Astrocyte (in vitro differentiated cells and primary cell): ENCODE data around the gene RSPH6A. TPM values are rescaled to one million over a fixed set of nuclear protein-coding genes. Genes with fewer than 3 reads are reported as not detected.

Experiments
- DNase-seq: peaks from one replicate; pipeline ENCODE4 v3.0.0-alpha.2; 2010; ENCODE audit warnings: low read depth
- FAIRE-seq: peaks from 2 replicates; lab custom pipeline; 2011; peaks lifted over from hg19 to GRCh38; lab: Jason Lieb, UNC
- H2AFZ ChIP-seq: 2 replicates; pipeline ENCODE4 v1.6.0; 2012; ENCODE audit warnings: low read depth, low read length, inconsistent platforms
- H3K27ac ChIP-seq: 2 replicates; pipeline ENCODE4 v1.5.1; 2011; ENCODE audit warnings: low read depth, low read length, inconsistent platforms
- H3K27me3 ChIP-seq: 2 replicates; pipeline ENCODE4 v1.6.0; 2011; ENCODE audit warnings: low read length, inconsistent platforms; ENCODE audit not compliant: insufficient read depth
- H3K36me3 ChIP-seq: 2 replicates; pipeline ENCODE4 v1.5.1; 2011; ENCODE audit warnings: low read length, inconsistent platforms; ENCODE audit not compliant: insufficient read depth
- H3K4me1 ChIP-seq: 2 replicates; pipeline ENCODE4 v1.5.1; 2011; ENCODE audit warnings: low read length, inconsistent platforms; ENCODE audit not compliant: insufficient read depth
- H3K4me2 ChIP-seq: 2 replicates; pipeline ENCODE4 v1.6.0; 2012; ENCODE audit warnings: low read length, inconsistent platforms
- H3K4me3 ChIP-seq: 2 replicates; pipeline ENCODE4 v1.5.1; 2011; ENCODE audit warnings: low read depth, mild to moderate bottlenecking, low read length, inconsistent platforms; ENCODE audit not compliant: insufficient read depth
- H3K79me2 ChIP-seq: 2 replicates; pipeline ENCODE4 v1.6.0; 2012; ENCODE audit warnings: mild to moderate bottlenecking, low read length, inconsistent platforms; ENCODE audit not compliant: insufficient read depth
- H3K9ac ChIP-seq: 2 replicates; pipeline ENCODE4 v1.6.0; 2012; ENCODE audit warnings: mild to moderate bottlenecking, low read length, inconsistent platforms
- H3K9me3 ChIP-seq: 2 replicates; pipeline ENCODE4 v1.5.1; 2012; ENCODE audit warnings: low read depth, mild to moderate bottlenecking, low read length, inconsistent platforms; ENCODE audit not compliant: insufficient read depth
- H4K20me1 ChIP-seq: 2 replicates; pipeline ENCODE4 v1.6.0; 2012; ENCODE audit warnings: low read length, inconsistent platforms; ENCODE audit not compliant: insufficient read depth
- H3K27ac Mint-ChIP-seq: one replicate; pipeline ENCODE4 v1.8.0; 2021; ENCODE audit warnings: mild to moderate bottlenecking, mixed read lengths; ENCODE audit not compliant: unreplicated experiment
- H3K27me3 Mint-ChIP-seq: one replicate; pipeline ENCODE4 v1.8.0; 2021; ENCODE audit warnings: low read depth, mixed read lengths; ENCODE audit not compliant: unreplicated experiment
- H3K36me3 Mint-ChIP-seq: one replicate; pipeline ENCODE4 v1.8.0; 2021; ENCODE audit warnings: low read depth, mixed read lengths; ENCODE audit not compliant: unreplicated experiment
- H3K4me1 Mint-ChIP-seq: one replicate; pipeline ENCODE4 v1.8.0; 2021; ENCODE audit warnings: low read depth, mixed read lengths; ENCODE audit not compliant: unreplicated experiment
- H3K4me3 Mint-ChIP-seq: one replicate; pipeline ENCODE4 v1.8.0; 2021; ENCODE audit warnings: mild to moderate bottlenecking, moderate library complexity, mixed read lengths; ENCODE audit not compliant: unreplicated experiment
- H3K9me3 Mint-ChIP-seq: one replicate; pipeline ENCODE4 v1.8.0; 2021; ENCODE audit warnings: mild to moderate bottlenecking, mixed read lengths; ENCODE audit not compliant: unreplicated experiment
- CTCF ChIP-seq: IDR thresholded peaks from 2 replicates; pipeline ENCODE4 v1.5.1; 2011; ENCODE audit warnings: low read depth, mild to moderate bottlenecking, inconsistent platforms, low read length, moderate library complexity; ENCODE audit not compliant: insufficient read depth
- EZH2 ChIP-seq: IDR thresholded peaks from 2 replicates; pipeline ENCODE4 v1.6.1; 2012; ENCODE audit warnings: mild to moderate bottlenecking, low read length, inconsistent platforms; ENCODE audit not compliant: insufficient read depth
- total RNA-seq: library from RNA; stranded (reverse); gene quantifications from 2 replicates; pipeline ENCODE4 v1.2.1, GENCODE V29; 2021

RSPH6A gene
- total RNA-seq, 1 donor from 2014 or later: 0.23 TPM

GRCh38 chr19:45827459-45828093, 12.5 kb upstream of the RSPH6A start:
- H3K9ac ChIP-seq: no peak overlapping the region
- H3K27ac ChIP-seq: no peak overlapping the region
- DNase-seq: no peak
- no peaks in the 10 kb centered on the region for H3K4me1 ChIP-seq
- H3K27me3 Mint-ChIP-seq: no peaks in the 10 kb centered on the region
- H3K4me2 ChIP-seq: no peak overlapping the region
- no peak overlapping the region for H3K27ac Mint-ChIP-seq
- H3K4me3 Mint-ChIP-seq: no peak overlapping the region
- no peaks in the 10 kb centered on the region for H3K79me2 ChIP-seq
- no peak overlapping the region for H2AFZ ChIP-seq
- peaks cover 43% of the 10 kb centered on the region for H3K36me3 ChIP-seq
- no peaks in the 10 kb centered on the region for H3K4me1 Mint-ChIP-seq
- FAIRE-seq: no peak
- TF ChIP-seq EZH2: no peak
- no peak for TF ChIP-seq CTCF
- peaks cover 20% of the 10 kb centered on the region for H4K20me1 ChIP-seq
- peaks cover 28% of the 10 kb centered on the region for H3K36me3 Mint-ChIP-seq
- H3K9me3 ChIP-seq: no peaks in the 10 kb centered on the region
- H3K27me3 ChIP-seq: no peaks in the 10 kb centered on the region
- H3K4me3 ChIP-seq: no peak overlapping the region
- no peaks in the 10 kb centered on the region for H3K9me3 Mint-ChIP-seq

- H3K9me3 Mint-ChIP-seq: no peaks in the 10 kb centered on the region
- peaks cover 25% of the 10 kb centered on the region for H3K36me3 Mint-ChIP-seq
- H3K79me2 ChIP-seq: no peaks in the 10 kb centered on the region
- H3K27ac ChIP-seq: no peak overlapping the region
- H3K4me1 Mint-ChIP-seq: no peaks in the 10 kb centered on the region
- no peaks in the 10 kb centered on the region for H3K27me3 ChIP-seq
- no peaks in the 10 kb centered on the region for H3K9me3 ChIP-seq
- H3K27me3 Mint-ChIP-seq: no peaks in the 10 kb centered on the region
- H4K20me1 ChIP-seq: peaks cover 15% of the 10 kb centered on the region
- no peak overlapping the region for H3K27ac Mint-ChIP-seq
- no peaks in the 10 kb centered on the region for H3K4me1 ChIP-seq
- DNase-seq (no peak), FAIRE-seq (no peak)
- H3K9ac ChIP-seq: no peak overlapping the region
- no peak overlapping the region for H3K4me3 Mint-ChIP-seq
- no peak overlapping the region for H3K4me2 ChIP-seq
- peaks cover 40% of the 10 kb centered on the region for H3K36me3 ChIP-seq
- no peak overlapping the region for H2AFZ ChIP-seq
- TF ChIP-seq EZH2: no peak
- no peak for TF ChIP-seq CTCF
- no peak overlapping the region for H3K4me3 ChIP-seq
These were observed 11.8 kb upstream of the RSPH6A start for GRCh38 chr19:45826934-45827333.
